ENCODE results near the gene ETV3. TPM values are rescaled to one million over a fixed set of nuclear protein-coding genes. Genes with fewer than 3 reads are reported as not detected.

The ETV3 gene
- total RNA-seq, 4 donors from 2014 or later, result 4.4 to 30.1 (median 19.6) TPM

DNA sequence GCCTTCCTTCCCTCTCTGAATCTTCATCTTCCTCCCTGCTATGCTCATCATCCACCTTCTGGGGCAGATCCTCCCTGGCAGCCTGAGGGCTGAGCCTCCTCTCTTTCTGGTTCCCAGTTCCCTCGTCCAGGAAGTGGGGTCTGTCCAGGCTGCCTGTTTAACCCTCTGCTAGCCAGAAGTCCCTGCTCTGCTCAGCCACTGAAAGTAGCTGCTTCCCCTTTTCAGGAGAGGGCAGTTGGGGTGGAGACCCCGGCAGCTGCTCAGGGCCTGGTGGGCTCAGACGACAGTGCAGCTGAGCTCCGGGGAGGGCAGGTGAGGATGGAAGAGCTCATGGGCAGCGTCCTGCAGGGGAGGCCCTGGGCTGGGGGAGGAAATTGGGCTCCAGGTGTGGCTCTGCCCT, 43.1 kb upstream of the ETV3 start:
- Histone ChIP-seq H3K36me3 (no peaks in the 10 kb centered on the region), H3K4me3 (no peak overlapping the region), H3K27ac (no peak overlapping the region), H3K27me3 (no peaks in the 10 kb centered on the region), H3K9me3 (no peaks in the 10 kb centered on the region), H3K4me1 (no peaks in the 10 kb centered on the region)
- intact Hi-C loops (cut with DNase I; ENCODE audit: low total_unique reads), result no loop called here
- no peak for DNase-seq
- TF ChIP-seq, protein P1, sequence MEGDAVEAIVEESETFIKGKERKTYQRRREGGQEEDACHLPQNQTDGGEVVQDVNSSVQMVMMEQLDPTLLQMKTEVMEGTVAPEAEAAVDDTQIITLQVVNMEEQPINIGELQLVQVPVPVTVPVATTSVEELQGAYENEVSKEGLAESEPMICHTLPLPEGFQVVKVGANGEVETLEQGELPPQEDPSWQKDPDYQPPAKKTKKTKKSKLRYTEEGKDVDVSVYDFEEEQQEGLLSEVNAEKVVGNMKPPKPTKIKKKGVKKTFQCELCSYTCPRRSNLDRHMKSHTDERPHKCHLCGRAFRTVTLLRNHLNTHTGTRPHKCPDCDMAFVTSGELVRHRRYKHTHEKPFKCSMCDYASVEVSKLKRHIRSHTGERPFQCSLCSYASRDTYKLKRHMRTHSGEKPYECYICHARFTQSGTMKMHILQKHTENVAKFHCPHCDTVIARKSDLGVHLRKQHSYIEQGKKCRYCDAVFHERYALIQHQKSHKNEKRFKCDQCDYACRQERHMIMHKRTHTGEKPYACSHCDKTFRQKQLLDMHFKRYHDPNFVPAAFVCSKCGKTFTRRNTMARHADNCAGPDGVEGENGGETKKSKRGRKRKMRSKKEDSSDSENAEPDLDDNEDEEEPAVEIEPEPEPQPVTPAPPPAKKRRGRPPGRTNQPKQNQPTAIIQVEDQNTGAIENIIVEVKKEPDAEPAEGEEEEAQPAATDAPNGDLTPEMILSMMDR (IDR thresholded peaks at IDR 0.05), result no peak
- no peak for TF ChIP-seq POLR2A (IDR thresholded peaks at IDR 0.05)

DNA sequence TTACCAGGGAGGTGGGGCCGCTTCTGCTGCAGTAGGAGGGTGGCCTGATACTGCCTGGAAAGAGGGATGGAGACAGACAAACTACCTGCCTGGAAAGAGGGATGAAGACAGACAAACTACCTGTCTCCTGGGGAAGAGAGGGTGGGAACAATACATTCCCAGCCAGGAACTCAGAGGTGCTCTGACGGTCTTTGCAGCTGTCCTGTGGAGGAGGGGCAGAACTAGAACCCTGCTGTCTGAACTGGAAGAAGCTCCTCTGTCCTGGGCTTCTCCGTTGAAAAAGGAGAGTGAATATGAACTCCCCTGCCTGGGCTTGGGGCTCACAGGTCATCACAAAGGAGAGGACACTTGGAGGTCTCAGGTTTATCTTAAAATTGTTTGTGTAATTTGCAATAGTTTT, 40.3 kb upstream of the ETV3 start:
- intact Hi-C loops (cut with DNase I; ENCODE audit: low total_unique reads), result no loop called here
- H3K36me3 ChIP-seq, result no peaks in the 10 kb centered on the region
- no peak overlapping the region for H3K27ac ChIP-seq
- no peak overlapping the region for H3K4me3 ChIP-seq
- H3K4me1 ChIP-seq, result no peaks in the 10 kb centered on the region
- no peak for DNase-seq
- no peaks in the 10 kb centered on the region for H3K9me3 ChIP-seq
- H3K27me3 ChIP-seq, result no peaks in the 10 kb centered on the region
- no peak for TF ChIP-seq POLR2A (IDR thresholded peaks at IDR 0.05)
- TF ChIP-seq, protein P1 (IDR thresholded peaks at IDR 0.05), result no peak

DNA sequence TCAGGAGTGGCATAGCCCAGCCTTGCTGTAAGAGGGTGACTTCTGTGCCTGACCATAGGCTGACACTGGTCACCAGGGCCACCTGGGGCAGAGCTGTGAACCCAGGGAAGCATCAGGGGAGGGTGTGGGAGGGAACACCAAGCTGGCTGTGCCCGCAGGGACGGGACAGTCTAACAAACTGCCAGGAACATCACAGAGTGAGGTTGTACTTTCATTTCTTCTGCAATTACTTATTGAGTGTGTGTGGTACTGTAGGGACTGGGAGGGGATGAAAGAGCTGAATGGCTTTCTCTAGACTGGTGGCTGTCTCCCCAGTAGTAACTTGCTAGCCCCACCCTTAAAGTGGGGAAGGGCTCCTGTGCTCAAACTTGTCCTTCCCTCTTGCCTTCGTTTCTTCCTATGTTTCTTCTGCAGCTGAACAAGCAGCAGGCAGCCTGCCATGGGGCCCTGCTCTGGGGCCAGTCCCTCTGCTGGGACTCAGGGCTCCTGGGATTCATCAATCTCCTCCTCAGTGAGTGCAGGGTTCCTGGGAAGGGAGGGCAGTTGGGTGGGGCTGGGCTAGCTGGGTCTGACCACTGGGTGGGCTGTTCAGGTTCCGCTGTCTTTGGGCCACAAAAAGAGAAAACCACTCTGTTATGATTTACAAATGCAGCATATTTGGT, 39.7 kb upstream of the ETV3 start:
- TF ChIP-seq, protein P1 (IDR thresholded peaks at IDR 0.05), result no peak
- TF ChIP-seq POLR2A (IDR thresholded peaks at IDR 0.05), result no peak
- Histone ChIP-seq H3K27ac (no peak overlapping the region), H3K4me3 (no peak overlapping the region), H3K27me3 (no peaks in the 10 kb centered on the region), H3K36me3 (no peaks in the 10 kb centered on the region), H3K4me1 (no peaks in the 10 kb centered on the region), H3K9me3 (no peaks in the 10 kb centered on the region)
- DNase-seq, result no peak
- intact Hi-C loops (cut with DNase I; ENCODE audit: low total_unique reads), result no loop called here

DNA sequence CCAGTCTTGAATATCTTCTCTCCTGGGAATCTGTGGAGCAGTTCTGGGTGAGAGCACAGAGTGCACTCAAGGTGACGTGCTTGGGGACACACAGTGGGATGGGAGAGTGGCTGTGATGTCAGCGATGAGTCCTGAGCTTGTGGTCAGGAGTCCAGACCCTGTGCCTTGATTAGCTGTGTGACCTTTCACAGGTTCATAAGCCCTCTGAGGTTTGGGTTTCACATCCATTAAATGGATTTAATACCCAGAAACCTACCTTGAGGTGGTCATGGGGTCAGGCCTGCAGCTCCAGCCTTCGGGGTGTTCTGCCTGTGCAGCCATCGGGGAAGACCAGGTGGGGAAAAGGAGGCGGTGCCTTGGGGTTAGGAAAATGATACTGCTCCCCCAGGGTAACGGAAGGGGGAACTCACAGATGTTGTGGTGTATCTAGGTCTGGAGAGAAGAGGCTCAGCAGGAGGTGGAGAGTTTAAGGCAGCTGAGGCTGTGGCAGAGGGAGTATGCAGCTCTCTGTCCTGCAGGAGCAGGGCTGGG, 38.5 kb upstream of the ETV3 start:
- Histone ChIP-seq H3K9me3 (no peaks in the 10 kb centered on the region), H3K27ac (no peak overlapping the region), H3K4me1 (no peaks in the 10 kb centered on the region), H3K4me3 (no peak overlapping the region), H3K27me3 (no peaks in the 10 kb centered on the region), H3K36me3 (no peaks in the 10 kb centered on the region)
- TF ChIP-seq POLR2A (IDR thresholded peaks at IDR 0.05), result no peak
- TF ChIP-seq, protein P1 (IDR thresholded peaks at IDR 0.05), result no peak
- DNase-seq, result no peak
- intact Hi-C loops (cut with DNase I; ENCODE audit: low total_unique reads), result no loop called here

DNA sequence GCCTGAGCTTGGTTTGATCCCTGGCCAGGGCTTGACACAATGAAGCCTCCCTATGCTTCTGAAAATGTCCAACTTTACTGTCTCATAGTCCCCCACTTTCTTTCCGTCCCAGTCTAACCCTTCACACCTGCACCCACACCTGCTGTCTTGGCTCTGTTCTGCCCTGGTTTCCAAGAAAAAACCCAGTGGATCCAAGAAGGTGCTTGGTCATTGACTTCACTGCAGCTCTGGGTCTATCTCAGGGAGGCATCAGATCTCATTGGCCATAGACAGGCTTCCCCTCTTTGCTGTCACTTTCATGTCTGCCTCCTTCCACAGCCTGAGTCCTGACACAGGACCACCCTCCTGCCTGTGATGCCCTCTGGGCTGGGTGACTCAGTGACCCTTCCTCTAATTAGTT, 37.8 kb upstream of the ETV3 start:
- TF ChIP-seq POLR2A (IDR thresholded peaks at IDR 0.05), result no peak
- TF ChIP-seq, protein P1 (IDR thresholded peaks at IDR 0.05), result no peak
- no peak for DNase-seq
- Histone ChIP-seq H3K27ac (no peak overlapping the region), H3K27me3 (no peaks in the 10 kb centered on the region), H3K36me3 (no peaks in the 10 kb centered on the region), H3K9me3 (no peaks in the 10 kb centered on the region), H3K4me1 (no peaks in the 10 kb centered on the region), H3K4me3 (no peak overlapping the region)
- intact Hi-C loops (cut with DNase I; ENCODE audit: low total_unique reads), result no loop called here

Measured in uterus (tissue), 4 donors.